ENCODE data around the gene PGK2.

DNA sequence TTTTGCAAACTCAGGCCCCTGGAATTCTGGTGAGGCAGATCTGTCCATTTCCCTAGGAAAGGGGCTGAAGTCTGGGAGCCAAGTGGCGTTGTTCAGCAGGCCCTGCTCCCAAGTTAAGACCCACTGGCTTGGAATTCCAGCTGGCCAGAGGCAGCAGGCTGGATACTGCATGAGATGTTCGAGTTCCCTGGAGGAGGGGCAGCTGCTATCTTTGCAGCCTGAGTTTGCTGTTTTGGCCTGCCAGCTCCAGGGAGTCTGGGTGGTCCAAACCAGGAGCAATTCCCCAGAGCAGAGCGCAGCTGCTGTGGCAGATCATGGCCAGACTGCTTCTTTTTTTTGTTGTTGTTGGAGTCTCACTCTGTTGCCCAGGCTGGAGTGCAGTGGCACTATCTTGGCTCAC, 18.2 kb upstream of the PGK2 start:
- TF ChIP-seq POLR2A (IDR thresholded peaks at IDR 0.05) = no peak
- TF ChIP-seq, protein P1, sequence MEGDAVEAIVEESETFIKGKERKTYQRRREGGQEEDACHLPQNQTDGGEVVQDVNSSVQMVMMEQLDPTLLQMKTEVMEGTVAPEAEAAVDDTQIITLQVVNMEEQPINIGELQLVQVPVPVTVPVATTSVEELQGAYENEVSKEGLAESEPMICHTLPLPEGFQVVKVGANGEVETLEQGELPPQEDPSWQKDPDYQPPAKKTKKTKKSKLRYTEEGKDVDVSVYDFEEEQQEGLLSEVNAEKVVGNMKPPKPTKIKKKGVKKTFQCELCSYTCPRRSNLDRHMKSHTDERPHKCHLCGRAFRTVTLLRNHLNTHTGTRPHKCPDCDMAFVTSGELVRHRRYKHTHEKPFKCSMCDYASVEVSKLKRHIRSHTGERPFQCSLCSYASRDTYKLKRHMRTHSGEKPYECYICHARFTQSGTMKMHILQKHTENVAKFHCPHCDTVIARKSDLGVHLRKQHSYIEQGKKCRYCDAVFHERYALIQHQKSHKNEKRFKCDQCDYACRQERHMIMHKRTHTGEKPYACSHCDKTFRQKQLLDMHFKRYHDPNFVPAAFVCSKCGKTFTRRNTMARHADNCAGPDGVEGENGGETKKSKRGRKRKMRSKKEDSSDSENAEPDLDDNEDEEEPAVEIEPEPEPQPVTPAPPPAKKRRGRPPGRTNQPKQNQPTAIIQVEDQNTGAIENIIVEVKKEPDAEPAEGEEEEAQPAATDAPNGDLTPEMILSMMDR (IDR thresholded peaks at IDR 0.05) = no peak
